GM19324 (cell line): ENCODE measurements around the gene R3HDM2.
"Not testable (repeated sequence)": the region's sequence is repeated elsewhere in the genome, so short reads cannot be mapped to it uniquely, and the experiment has no call there.

Experiments
- ATAC-seq: cut with Tn5 transposase; IDR thresholded peaks from one replicate; pipeline ENCODE4 v1.9.1; 2021; ENCODE audit warnings: mild to moderate bottlenecking, moderate library complexity; ENCODE audit not compliant: unreplicated experiment, low FRiP score

The R3HDM2 gene

GRCh38 chr12:57278465-57279381, 152.1 kb downstream of the R3HDM2 start:
- no peak for ATAC-seq

DNA sequence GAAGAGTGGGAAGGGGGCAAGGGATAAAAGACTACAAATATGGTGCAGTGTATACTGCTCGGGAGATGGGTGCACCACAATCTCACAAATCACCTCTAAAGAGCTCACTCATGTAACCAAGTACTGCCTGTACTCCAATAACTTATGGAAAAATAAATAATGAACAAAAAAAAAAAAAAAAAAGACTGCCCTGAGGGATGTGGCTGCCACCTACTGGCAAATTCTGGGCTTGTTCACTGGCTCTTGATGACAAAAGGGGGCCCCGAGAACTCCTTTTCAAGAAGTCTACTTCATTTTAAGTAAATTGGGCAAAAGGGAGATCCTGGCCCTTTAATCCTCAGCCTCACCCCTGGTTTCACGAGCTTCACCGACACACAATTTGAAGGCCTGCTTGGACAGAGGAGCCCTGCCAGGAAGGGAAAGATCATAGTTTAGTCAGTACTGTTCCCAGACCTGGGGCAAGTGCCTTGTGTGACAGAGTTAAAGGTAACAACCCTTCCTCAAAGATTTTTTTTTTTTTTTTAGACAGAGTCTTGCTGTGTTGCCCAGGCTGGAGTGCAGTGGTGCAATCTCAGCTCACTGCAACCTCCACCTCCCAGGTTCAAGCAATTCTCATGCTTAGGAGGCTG, 153.8 kb downstream of the R3HDM2 start:
- no peak for ATAC-seq

DNA sequence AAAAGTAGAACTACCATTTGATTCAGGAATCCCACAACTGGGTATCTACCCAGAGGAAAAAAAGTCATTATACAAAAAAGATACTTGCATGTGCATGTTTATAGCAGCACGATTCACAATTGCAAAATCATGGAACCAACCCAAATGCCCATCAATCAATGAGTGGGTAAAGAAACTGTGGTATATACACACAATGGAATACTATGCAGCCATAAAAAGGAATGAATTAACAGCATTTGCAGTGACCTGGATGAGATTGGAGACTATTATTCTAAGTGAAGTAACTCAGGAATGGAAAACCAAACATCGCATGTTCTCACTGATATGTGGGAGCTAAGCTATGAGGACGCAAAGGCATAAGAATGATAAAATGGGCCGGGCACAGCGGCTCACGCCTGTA, 154.6 kb downstream of the R3HDM2 start:
- not testable (repeated sequence) for ATAC-seq

DNA sequence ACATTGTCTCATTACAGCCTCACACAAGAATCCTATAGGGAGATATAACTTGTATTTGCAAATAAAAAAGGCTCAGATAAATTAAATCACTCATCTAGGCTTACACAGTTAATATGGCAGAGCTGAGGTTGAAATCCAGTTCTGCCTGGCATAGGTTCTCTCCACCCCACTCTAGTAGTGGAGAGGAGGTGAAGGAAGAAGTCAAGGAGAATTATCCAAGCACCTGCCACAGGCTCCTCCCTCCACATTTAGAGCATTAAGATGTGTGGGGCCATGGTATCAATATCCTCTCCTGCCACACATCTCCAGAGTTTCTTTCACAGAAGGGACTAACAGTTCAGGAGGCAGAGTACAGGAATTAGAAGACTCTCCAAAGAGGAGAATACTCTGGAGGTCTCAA, 157.3 kb downstream of the R3HDM2 start:
- ATAC-seq, result no peak

DNA sequence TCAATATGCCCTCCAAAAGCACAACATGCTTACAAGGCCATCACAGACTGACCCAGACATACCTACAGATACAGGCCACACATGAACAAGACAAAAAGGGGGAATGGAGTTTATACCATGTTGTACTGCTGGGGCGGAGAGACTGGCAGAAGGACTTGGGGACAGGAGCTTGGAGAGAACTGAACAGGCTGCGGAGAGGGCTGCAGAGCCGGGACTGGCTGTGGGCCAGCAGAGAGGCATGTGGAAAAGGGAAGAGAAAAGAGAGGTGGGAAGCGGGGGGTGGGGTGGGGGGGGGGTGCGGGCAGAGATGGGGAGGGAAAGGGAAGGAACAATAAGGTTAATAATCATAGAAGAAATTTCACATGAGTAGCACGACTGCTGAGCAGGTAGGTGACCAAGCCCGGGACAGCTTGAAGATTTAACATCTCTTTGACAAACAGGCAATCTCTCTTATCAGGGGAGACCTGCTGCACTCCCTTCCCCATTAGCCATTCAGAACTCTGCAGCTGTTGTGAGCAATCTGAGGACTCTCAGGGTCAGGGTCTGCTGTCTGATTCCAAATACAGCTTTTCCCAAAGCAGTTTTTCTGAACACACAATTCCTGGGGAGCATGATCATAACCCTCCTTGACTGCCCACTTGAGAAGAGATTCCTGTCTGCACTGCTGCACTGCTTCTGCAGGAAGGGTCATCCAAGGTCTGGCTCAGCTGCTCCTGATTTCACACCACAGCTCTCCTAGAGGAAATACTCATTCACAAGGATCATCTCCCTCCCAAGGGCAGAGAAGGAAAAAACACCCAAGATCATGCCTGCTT, 158.3 kb downstream of the R3HDM2 start:
- ATAC-seq, result no peak

DNA sequence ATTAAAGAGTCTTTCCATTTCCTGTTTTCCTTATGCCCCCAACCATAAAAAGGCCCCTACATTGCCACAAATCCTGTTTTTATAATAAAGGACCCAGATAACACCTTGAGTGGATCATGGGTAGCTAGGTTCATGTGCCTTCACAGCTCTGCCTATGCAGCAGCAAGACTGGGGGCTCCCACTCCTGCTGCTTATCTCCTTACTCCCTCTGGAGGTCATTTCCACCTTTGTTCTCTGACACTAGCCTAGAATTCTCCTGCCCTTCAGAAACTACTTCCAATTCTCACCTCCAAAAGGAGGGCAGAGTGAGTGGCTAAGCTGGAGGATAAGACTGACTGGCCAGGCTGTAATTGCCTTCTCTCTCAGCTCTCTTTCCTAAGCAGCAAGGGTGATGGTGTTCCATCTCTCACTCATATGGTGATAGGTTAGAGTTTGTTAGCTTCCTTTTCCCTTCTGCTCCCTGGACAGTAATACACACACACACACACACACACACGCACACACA, 159.8 kb downstream of the R3HDM2 start:
- ATAC-seq, result no peak

DNA sequence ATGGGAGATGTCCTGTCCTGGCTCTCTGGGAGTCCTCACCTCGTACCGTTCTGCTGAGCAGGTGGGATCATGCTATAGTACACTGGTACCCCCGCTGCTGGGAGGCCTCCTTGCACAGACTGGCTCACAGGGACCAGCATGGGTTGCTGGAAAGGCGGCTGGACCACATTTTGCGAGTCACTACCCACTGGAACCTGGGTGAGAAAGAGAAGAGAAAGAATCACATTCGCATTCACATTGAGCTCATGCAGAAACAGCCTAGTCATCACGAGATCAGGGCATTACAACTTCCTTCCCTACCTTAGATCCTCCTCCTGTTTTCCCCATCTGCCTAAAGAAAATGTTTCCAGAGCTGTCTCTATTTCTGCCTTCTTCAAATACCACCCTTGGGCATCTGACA, 162.6 kb downstream of the R3HDM2 start:
- no peak for ATAC-seq

DNA sequence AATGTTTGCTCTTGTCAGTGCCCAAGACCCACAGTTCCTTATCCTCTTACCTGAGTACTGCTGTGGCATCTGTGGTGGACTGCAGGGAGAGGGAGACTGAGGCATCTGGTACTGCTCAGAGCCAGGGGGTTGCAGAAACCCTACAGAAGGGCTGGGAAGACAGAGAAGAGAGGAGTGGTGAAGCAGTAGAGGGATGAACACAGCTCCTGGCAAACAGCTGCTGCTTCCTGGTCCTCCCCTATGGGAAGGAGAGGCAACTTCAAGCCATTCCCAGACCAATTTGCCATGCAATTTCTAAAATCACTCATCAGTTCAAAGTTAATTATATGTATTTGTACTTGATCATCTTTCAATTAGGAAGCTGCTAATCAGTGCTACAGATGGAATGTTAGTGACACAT, 164.2 kb downstream of the R3HDM2 start:
- no peak for ATAC-seq

GRCh38 chr12:57263096-57263495, 167.7 kb downstream of the R3HDM2 start:
- no peak for ATAC-seq

DNA sequence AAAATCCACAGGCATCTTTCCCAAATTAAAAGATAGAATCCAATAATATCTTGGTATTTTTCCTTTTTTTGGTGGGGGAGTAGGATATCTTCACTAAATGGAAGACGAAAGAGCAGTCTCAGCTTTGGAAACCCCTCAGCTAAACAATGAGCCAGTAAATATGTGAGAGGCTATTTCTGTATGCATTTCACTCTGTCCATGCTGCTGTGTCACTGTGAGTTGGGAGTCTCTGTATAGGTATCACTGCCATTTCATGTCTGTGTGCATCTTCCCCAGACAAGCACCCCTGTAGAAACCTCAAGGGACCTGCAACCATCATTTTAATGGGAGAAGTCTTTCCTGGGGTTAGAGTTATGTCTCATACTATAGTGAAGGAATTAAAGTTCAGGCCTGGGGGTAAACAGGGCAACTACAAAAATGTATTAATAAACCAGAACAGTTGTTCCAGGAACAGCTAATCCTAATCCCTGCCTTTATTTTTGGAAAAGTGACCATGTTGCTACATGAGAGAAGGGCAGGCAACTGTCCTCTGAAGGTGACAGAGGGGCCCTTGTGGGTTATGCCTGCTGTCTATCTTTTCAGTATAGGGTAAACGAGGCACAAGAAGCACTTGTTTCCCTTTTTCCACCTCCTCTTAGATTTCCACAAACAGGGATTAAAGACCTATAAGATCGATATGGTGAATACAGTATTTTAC, 168.6 kb downstream of the R3HDM2 start:
- ATAC-seq, result no peak

DNA sequence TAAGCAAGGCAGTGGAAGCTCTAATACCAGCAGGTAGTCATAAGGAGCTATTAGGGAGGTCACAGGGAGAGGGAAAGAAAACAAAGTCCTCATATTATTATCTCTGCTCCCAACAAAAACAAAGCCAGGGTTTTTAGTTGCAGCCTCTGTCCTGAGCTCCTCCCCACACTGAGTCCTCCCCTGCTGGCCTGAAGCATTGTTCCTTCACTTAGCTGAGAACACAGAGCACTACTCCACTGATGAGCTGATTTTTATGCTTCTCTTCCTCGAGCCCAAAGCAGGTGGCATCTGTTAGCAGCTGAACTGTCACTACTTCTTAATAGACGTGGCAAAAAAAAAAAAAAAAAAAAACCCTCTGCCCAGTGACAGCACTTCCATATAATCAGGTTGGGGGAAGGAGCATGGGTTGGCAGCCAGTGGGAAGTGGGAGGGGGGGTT, 169.4 kb downstream of the R3HDM2 start:
- no peak for ATAC-seq

GRCh38 chr12:57260366-57260765, 170.5 kb downstream of the R3HDM2 start:
- no peak for ATAC-seq

DNA sequence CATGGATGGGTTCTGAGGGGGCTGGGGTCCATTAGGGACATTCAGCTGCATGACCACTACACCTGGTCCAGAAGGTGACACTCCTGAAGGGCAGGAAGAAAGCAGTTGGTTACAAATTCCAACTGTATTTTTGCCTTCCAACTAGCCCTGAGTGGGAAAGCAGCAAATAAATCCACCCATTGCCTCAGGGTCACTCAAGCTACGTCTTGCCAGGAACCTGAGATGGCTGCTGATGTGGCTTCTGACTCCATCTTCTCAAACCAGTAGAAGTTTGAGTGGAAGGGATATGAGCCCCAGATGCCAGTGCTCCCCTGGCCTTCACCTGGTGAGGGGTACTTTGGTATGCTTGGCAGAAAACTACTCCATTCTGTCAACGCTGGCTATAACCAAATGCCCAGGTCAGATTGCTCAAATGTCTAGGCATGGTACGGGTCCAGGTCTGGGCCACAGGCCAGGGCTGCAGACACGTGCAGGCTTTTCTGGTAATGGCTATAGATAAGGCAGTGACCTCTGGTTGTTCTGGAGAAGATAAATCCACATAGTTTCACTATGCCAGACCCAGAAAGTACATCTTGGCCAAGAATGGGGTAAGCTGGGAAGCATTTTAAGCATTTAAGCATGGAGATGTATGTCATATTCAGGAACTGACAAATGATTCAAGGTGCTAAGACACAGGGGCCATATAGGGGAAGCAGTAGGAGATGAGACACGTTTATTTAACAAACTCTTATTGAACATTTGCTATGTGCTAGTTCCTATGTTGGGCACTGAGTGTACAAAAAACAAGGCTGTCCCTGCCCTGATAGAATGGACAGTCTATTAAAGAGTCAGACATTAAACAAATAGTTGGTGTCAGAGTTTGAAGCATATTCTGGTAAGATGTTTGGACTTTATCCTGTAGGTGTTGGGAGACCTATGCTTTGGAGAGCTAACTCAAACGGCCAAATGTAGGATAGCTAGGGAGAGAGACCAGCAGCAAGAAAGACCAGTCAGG, 171.6 kb downstream of the R3HDM2 start:
- ATAC-seq, result no peak

- no peak for ATAC-seq
Measured at GRCh38 chr12:57255916-57256315, 174.9 kb downstream of the R3HDM2 start.

DNA sequence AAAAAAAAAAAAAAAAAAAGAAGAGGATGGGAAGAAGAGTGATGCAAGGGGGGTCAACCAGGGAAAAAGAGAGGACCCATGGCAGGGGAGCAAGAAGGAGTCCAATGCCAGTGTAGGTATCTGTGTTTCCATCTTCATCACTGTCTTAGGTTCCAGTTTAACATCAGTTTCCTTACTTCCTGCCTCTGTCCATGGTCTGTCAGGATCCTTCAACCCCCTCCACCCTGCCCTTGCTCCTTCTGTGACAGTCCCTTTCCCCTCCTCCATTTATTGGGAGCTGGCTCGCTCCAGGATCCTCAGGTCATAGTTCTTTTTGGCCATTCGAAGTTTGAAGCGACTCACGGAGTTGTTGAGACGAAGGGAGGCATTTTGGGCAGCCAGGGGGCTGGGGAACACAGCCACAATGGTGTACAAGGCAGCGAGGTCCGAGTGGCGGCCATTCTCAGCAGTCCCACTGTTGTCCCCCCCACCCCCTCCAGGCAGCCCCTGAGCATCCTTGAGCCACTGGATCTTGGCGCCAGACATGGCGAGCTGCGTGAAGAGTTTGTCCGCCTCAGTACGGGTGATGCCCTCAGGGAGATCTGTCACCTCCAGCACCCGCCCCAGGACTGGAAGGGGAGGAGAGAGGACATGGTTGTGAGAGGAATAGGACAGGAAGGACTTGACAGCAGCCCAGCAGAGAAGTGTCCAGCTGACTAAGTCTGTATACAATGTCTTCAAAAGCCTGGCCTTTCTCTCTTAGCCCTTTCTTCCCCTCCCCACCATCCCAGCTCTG, 176.2 kb downstream of the R3HDM2 start:
- no peak for ATAC-seq

DNA sequence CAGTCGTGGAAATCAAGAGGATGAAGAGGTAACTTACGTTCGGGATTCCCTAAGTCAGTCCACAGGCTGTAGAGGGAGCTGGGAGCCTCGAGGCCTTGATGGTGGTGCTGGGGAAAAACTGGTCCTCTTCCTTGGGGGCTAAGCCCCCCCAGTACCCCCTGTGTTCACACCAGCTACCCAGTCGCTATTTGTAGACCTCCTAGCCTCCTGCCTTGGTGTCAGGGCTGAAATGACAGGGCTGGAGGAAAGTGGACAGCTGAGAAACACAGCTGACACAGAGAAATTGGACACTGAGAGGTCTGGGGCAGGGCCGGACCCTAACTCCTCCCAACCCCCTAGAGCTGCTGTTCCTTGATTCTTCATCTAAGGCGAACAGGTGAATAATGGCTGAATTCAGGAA, 179.9 kb downstream of the R3HDM2 start, which contains the start of gene STAC3:
STAC3 (minus strand) TSS at position 232 of the 400 bp plus-strand sequence. CDS start 1,551 bp downstream, outside the sequence.
- no peak for ATAC-seq

- ATAC-seq, result no peak
Measured at GRCh38 chr12:57250541-57250940, 180.3 kb downstream of the R3HDM2 start.
